K562 (cell line): ENCODE results near the gene CRNN. TPM values are rescaled to one million over a fixed set of nuclear protein-coding genes. Genes with fewer than 3 reads are reported as not detected.

Experiments
- ATAC-seq: fragments of 200-7000 bp; cut with Tn5 transposase; 3 replicates; pipeline ENCODE4 v1.9.1; 2020; ENCODE audit warnings: moderate library complexity
- BruUV-seq: library from RNA; stranded (reverse); fragments of 400-500 nt; replicated peaks from 2 replicates; lab custom pipeline; 2021; lab: Mats Ljungman, UMichigan
- CTCF ChIA-PET: fragments of 300-600 bp; formaldehyde crosslinking; extraction: SDS; loops from one replicate; lab custom pipeline; 2021; ENCODE audit warnings: low intra/inter-chr PET ratio; lab: Yijun Ruan, JAX
- POLR2A ChIA-PET: fragments of 300-600, 350-650 bp; sonication (Branson Sonifier 250); formaldehyde crosslinking; extraction: SDS; loops from one replicate; lab custom pipeline; 2021; ENCODE audit warnings: antibody characterized with exemption, inconsistent platforms; lab: Yijun Ruan, JAX
- DNase-seq, 4 experiments: peaks; one replicate each; pipeline versions ENCODE4 v3.0.0 to v3.0.0-alpha.2; 2011 to 2018; ENCODE audit warnings: low spot score in 3 of 4, mixed read lengths in 3 of 4; ENCODE audit errors: extremely low read depth in 1 of 4
- FAIRE-seq: peaks from 2 replicates; lab custom pipeline; 2011; peaks lifted over from hg19 to GRCh38; lab: Jason Lieb, UNC
- H2AFZ ChIP-seq: 2 replicates; pipeline ENCODE4 v1.6.0; 2011; ENCODE audit warnings: low read depth, low read length, control low read depth, inconsistent platforms
- H3K27ac ChIP-seq: fragments of 200-600 bp; 3 replicates; pipeline ENCODE4 v1.8.0; 2011; ENCODE audit warnings: low read depth, mild to moderate bottlenecking, control low read depth, inconsistent platforms, low read length, moderate library complexity, mixed read lengths; ENCODE audit errors: extremely low read depth
- H3K27me3 ChIP-seq, 2 experiments: fragments of 300-600 bp in 1 of 2; 2 replicates in 1 of 2; 3 replicates in 1 of 2; pipeline versions ENCODE4 v1.6.0 to v1.8.0; 2011; ENCODE audit warnings: inconsistent platforms in 2 of 2, low read length in 2 of 2, mild to moderate bottlenecking in 1 of 2, mixed read lengths in 1 of 2, moderate library complexity in 1 of 2; ENCODE audit not compliant: control insufficient read depth in 2 of 2, insufficient read depth in 2 of 2
- H3K36me3 ChIP-seq: fragments of 300-600 bp; 3 replicates; pipeline ENCODE4 v1.8.0; 2011; ENCODE audit warnings: mild to moderate bottlenecking, low read length, inconsistent platforms; ENCODE audit not compliant: control insufficient read depth, insufficient read depth
- H3K4me1 ChIP-seq, 2 experiments: fragments of 200-600 bp in 1 of 2; replicated peaks in 1 of 2; 2 replicates in 1 of 2; 3 replicates in 1 of 2; pipeline versions ENCODE4 v1.5.1 to v1.8.0; 2011; ENCODE audit warnings: inconsistent platforms in 2 of 2, low read length in 2 of 2, mild to moderate bottlenecking in 1 of 2, mixed read lengths in 1 of 2, moderate library complexity in 1 of 2; ENCODE audit not compliant: control insufficient read depth in 2 of 2, insufficient read depth in 2 of 2
- H3K4me2 ChIP-seq: 2 replicates; pipeline ENCODE4 v1.6.1; 2011; ENCODE audit warnings: low read length, control low read depth, inconsistent platforms, mixed read lengths; ENCODE audit not compliant: insufficient read depth
- H3K4me3 ChIP-seq: fragments of 200-600 bp; sonication (generic), shearing (Covaris generic); 2 replicates; pipeline ENCODE4 v1.5.1; 2016; ENCODE audit warnings: control low read depth, inconsistent platforms
- H3K79me2 ChIP-seq: fragments of 200-600 bp; 3 replicates; pipeline ENCODE4 v1.8.0; 2011; ENCODE audit warnings: low read length, inconsistent platforms; ENCODE audit not compliant: control insufficient read depth, insufficient read depth
- H3K9ac ChIP-seq, 2 experiments: 2 replicates each; pipeline versions ENCODE4 v1.6.0 to v1.6.1; 2011; ENCODE audit warnings: low read depth in 2 of 2, low read length in 2 of 2, control low read depth in 1 of 2, inconsistent platforms in 1 of 2, mild to moderate bottlenecking in 1 of 2, mixed read lengths in 1 of 2; ENCODE audit not compliant: insufficient read depth in 1 of 2
- H3K9me1 ChIP-seq: one replicate; pipeline ENCODE4 v1.6.0; 2011; ENCODE audit warnings: inconsistent platforms, mild to moderate bottlenecking, low read length, moderate library complexity; ENCODE audit not compliant: control insufficient read depth, insufficient read depth
- H3K9me3 ChIP-seq: replicated peaks from 2 replicates; pipeline ENCODE4 v1.5.1; 2011; ENCODE audit warnings: low read depth, low read length, inconsistent platforms; ENCODE audit not compliant: control insufficient read depth, insufficient read depth
- H4K20me1 ChIP-seq: replicated peaks from 2 replicates; pipeline ENCODE4 v1.6.1; 2011; ENCODE audit warnings: low read length, inconsistent platforms, mixed read lengths; ENCODE audit not compliant: control insufficient read depth, insufficient read depth
- ARID1B ChIP-seq: fragments of 450-650 bp; IDR thresholded peaks from 2 replicates; pipeline ENCODE4 v1.6.1; 2016; ENCODE audit warnings: antibody characterized with exemption, mild to moderate bottlenecking, inconsistent platforms
- E4F1 ChIP-seq: fragments of 250-450 bp; sonication (Bioruptor Pico); IDR thresholded peaks from 2 replicates; pipeline ENCODE4 v1.5.0; 2021; ENCODE audit warnings: mild to moderate bottlenecking, borderline replicate concordance
- HDAC2 ChIP-seq: fragments of 450-650 bp; IDR thresholded peaks from 2 replicates; pipeline ENCODE4 v1.6.1; 2016; ENCODE audit warnings: mild to moderate bottlenecking
- HES1 ChIP-seq: fragments of 450-650 bp; IDR thresholded peaks from 2 replicates; pipeline ENCODE4 v1.6.1; 2016; ENCODE audit warnings: low read depth, mild to moderate bottlenecking, moderate library complexity
- HNRNPLL ChIP-seq: fragments of 200-400 bp; formaldehyde crosslinking; IDR thresholded peaks from 2 replicates; pipeline ENCODE4 v1.6.1; 2017; ENCODE audit warnings: low read length, low read depth, mild to moderate bottlenecking; ENCODE audit not compliant: poor library complexity, severe bottlenecking
- NR2F6 ChIP-seq: fragments of 450-650 bp; formaldehyde crosslinking; IDR thresholded peaks from 2 replicates; pipeline ENCODE4 v1.4.0; 2020; ENCODE audit warnings: mild to moderate bottlenecking
- PTTG1 ChIP-seq: fragments of 450-650 bp; IDR thresholded peaks from 2 replicates; pipeline ENCODE4 v1.6.1; 2016; ENCODE audit warnings: low read depth, mild to moderate bottlenecking, missing genetic modification characterization, missing compliant biosample characterization
- RB1 ChIP-seq: fragments of 450-650 bp; IDR thresholded peaks from 2 replicates; pipeline ENCODE4 v1.6.1; 2017; ENCODE audit warnings: low read depth, mild to moderate bottlenecking
- RUNX1 ChIP-seq: sonication (generic); IDR thresholded peaks from 2 replicates; pipeline ENCODE4 v1.6.1; 2016; ENCODE audit warnings: antibody characterized with exemption, low read depth
- SLC30A9 ChIP-seq: fragments of 250-450 bp; sonication (Bioruptor Pico); IDR thresholded peaks from 2 replicates; pipeline ENCODE4 v1.8.0; 2022; ENCODE audit warnings: mild to moderate bottlenecking, moderate library complexity
- SMC3 ChIP-seq: conservative IDR thresholded peaks from 2 replicates; pipeline ENCODE4 v1.6.1; 2011; ENCODE audit warnings: low read depth, low read length, improper control_type of control experiment; ENCODE audit not compliant: insufficient read depth
- ZBTB2 ChIP-seq: fragments of 450-650 bp; IDR thresholded peaks from 2 replicates; pipeline ENCODE4 v1.6.1; 2016; ENCODE audit warnings: antibody characterized with exemption
- ZBTB5 ChIP-seq: fragments of 450-650 bp; IDR thresholded peaks from 2 replicates; pipeline ENCODE4 v1.6.1; 2017; ENCODE audit warnings: antibody characterized with exemption
- ZNF12 ChIP-seq: sonication (generic); formaldehyde crosslinking; IDR thresholded peaks from 2 replicates; pipeline ENCODE4 v1.4.0; 2020; ENCODE audit warnings: mild to moderate bottlenecking, missing genetic modification reagents
- ZNF398 ChIP-seq: fragments of 250-450 bp; sonication (Bioruptor Pico); IDR thresholded peaks from 2 replicates; pipeline ENCODE4 v1.8.0; 2021; ENCODE audit warnings: moderate library complexity, mild to moderate bottlenecking, inconsistent platforms
- in situ Hi-C: fragments of 300-500 bp; cut with MboI; formaldehyde crosslinking; loops from 4 replicates; pipeline ENCODE4 v1.15.0; 2018; ENCODE audit warnings: inconsistent platforms, mixed read lengths
- intact Hi-C: fragments of 100-400 bp; cut with micrococcal nuclease; formaldehyde crosslinking; loops from 2 replicates; pipeline ENCODE4 v1.14.2; 2022
- polyA plus RNA-seq, 8 experiments: library from polyadenylated mRNA; depleted of rRNA in 4 of 8; stranded (reverse) in 5 of 8; unstranded in 3 of 8; fragments of >200 nt; fragmentation: Nextera tagmentation in 2 of 8; fragmentation: Illumina TruSeq in 1 of 8; extraction: Ambion mirVana in 2 of 8; extraction: Trizol in 1 of 8; gene quantifications; 2 replicates each; pipeline versions ENCODE4 v1.2.1 to v1.2.3, GENCODE V29; 2011 to 2014; ENCODE audit warnings: inconsistent platforms in 1 of 8, missing spikeins in 1 of 8
- total RNA-seq, 7 experiments: library from RNA; depleted of rRNA in 6 of 7; stranded (reverse); fragments of >200 nt in 6 of 7; fragmentation: Illumina TruSeq in 2 of 7; extraction: Trizol in 2 of 7; gene quantifications; 2 replicates each; pipeline versions ENCODE4 v1.2.1 to v1.2.3, GENCODE V29; 2011 to 2021; ENCODE audit warnings: low replicate concordance in 1 of 7

CRNN gene
- total and polyA plus RNA-seq, 9 of the 15 experiments (the other 6 are each of a cell fraction or from before 2014, with no cell fraction given): not detected

GRCh38 chr1:152426731-152427130, 12.7 kb upstream of the CRNN start:
- intact Hi-C loops (no loop called here), in situ Hi-C loops (no loop called here)
- no peak overlapping the region for H3K9ac ChIP-seq
- no peaks in the 10 kb centered on the region for H3K9me1 ChIP-seq
- no peaks in the 10 kb centered on the region for H3K79me2 ChIP-seq
- ChIA-PET CTCF (no interaction called here), POLR2A (no interaction called here)
- no peak overlapping the region for H2AFZ ChIP-seq
- H3K9me3 ChIP-seq: no peaks in the 10 kb centered on the region
- H3K4me3 ChIP-seq: no peak overlapping the region
- H3K4me1 ChIP-seq: no peaks in the 10 kb centered on the region
- ATAC-seq (no peak), DNase-seq (no peak), FAIRE-seq (no peak)
- no peaks in the 10 kb centered on the region for H4K20me1 ChIP-seq
- H3K4me2 ChIP-seq: no peak overlapping the region
- H3K27me3 ChIP-seq: no peaks in the 10 kb centered on the region
- H3K36me3 ChIP-seq: no peaks in the 10 kb centered on the region
- H3K27ac ChIP-seq: no peak overlapping the region
- no TSS peak for BruUV-seq
- no peak for TF ChIP-seq ZBTB2
- TF ChIP-seq ARID1B: no peak
- no peak for TF ChIP-seq RUNX1
- TF ChIP-seq NR2F6 (CRISPR knock-in tag): no peak
- no peak for TF ChIP-seq PTTG1 (tag)
- no peak for TF ChIP-seq E4F1 (CRISPR knock-in tag)
- no peak for TF ChIP-seq SMC3
- no peak for TF ChIP-seq ZNF398
- no peak for TF ChIP-seq ZNF12 (CRISPR knock-in tag)
- no peak for TF ChIP-seq HES1
- TF ChIP-seq HDAC2: no peak
- no peak for TF ChIP-seq SLC30A9 (CRISPR knock-in tag)
- no peak for TF ChIP-seq RB1
- no peak for TF ChIP-seq ZBTB5
- TF ChIP-seq HNRNPLL: no peak
